ENCODE data around the gene CCDC12.

CCDC12 gene

GRCh38 chr3:47014036-47014435 lies 37.5 kb upstream of the CCDC12 start:
- no peak overlapping the region for H3K27ac ChIP-seq (ENCODE audit: low read length)
- peaks cover 41 to 52% of the 10 kb centered on the region in 2 donors for H3K36me3 ChIP-seq (ENCODE audit: control insufficient read depth in 1 of 2, insufficient read depth in 2 of 2, low read length in 2 of 2)
- no peak overlapping the region for H3K4me3 ChIP-seq (ENCODE audit: low read depth in 1 of 2, low read length in 2 of 2)
- peaks cover 0 to 6% of the 10 kb centered on the region in 2 donors for H3K4me1 ChIP-seq (ENCODE audit: control insufficient read depth in 1 of 2, insufficient read depth in 2 of 2, low read length in 2 of 2)
- H3K9me3 ChIP-seq (ENCODE audit: control insufficient read depth in 1 of 2, low read length in 2 of 2): no peaks in the 10 kb centered on the region
- H3K27me3 ChIP-seq (ENCODE audit: low read depth, low read length): no peaks in the 10 kb centered on the region

GRCh38 chr3:47013231-47013630 lies 36.7 kb upstream of the CCDC12 start:
- H3K27ac ChIP-seq (ENCODE audit: low read length): no peak overlapping the region
- H3K27me3 ChIP-seq (ENCODE audit: low read depth, low read length): no peaks in the 10 kb centered on the region
- no peaks in the 10 kb centered on the region for H3K9me3 ChIP-seq (ENCODE audit: control insufficient read depth in 1 of 2, low read length in 2 of 2)
- no peak overlapping the region for H3K4me3 ChIP-seq (ENCODE audit: low read depth in 1 of 2, low read length in 2 of 2)
- H3K4me1 ChIP-seq (ENCODE audit: control insufficient read depth in 1 of 2, insufficient read depth in 2 of 2, low read length in 2 of 2): peaks cover 0 to 10% of the 10 kb centered on the region in 2 donors
- peaks cover 33 to 45% of the 10 kb centered on the region in 2 donors for H3K36me3 ChIP-seq (ENCODE audit: control insufficient read depth in 1 of 2, insufficient read depth in 2 of 2, low read length in 2 of 2)

GRCh38 chr3:47012342-47013230 lies 36.0 kb upstream of the CCDC12 start:
- Histone ChIP-seq H3K36me3 (ENCODE audit: control insufficient read depth in 1 of 2, insufficient read depth in 2 of 2, low read length in 2 of 2) (peaks cover 27 to 39% of the 10 kb centered on the region in 2 donors), H3K4me1 (ENCODE audit: control insufficient read depth in 1 of 2, insufficient read depth in 2 of 2, low read length in 2 of 2) (peaks cover 0 to 10% of the 10 kb centered on the region in 2 donors), H3K27ac (ENCODE audit: low read length) (no peak overlapping the region), H3K4me3 (ENCODE audit: low read depth in 1 of 2, low read length in 2 of 2) (no peak overlapping the region), H3K9me3 (ENCODE audit: control insufficient read depth in 1 of 2, low read length in 2 of 2) (no peaks in the 10 kb centered on the region), H3K27me3 (ENCODE audit: low read depth, low read length) (no peaks in the 10 kb centered on the region)

- Histone ChIP-seq H3K9me3 (ENCODE audit: control insufficient read depth in 1 of 2, low read length in 2 of 2) (no peaks in the 10 kb centered on the region), H3K27ac (ENCODE audit: low read length) (no peak overlapping the region), H3K27me3 (ENCODE audit: low read depth, low read length) (no peaks in the 10 kb centered on the region), H3K36me3 (ENCODE audit: control insufficient read depth in 1 of 2, insufficient read depth in 2 of 2, low read length in 2 of 2) (peaks cover 24 to 30% of the 10 kb centered on the region in 2 donors), H3K4me3 (ENCODE audit: low read depth in 1 of 2, low read length in 2 of 2) (no peak overlapping the region), H3K4me1 (ENCODE audit: control insufficient read depth in 1 of 2, insufficient read depth in 2 of 2, low read length in 2 of 2) (peaks cover 0 to 10% of the 10 kb centered on the region in 2 donors)
These were observed 34.8 kb upstream of the CCDC12 start for GRCh38 chr3:47011371-47011770.

- Histone ChIP-seq H3K27ac (ENCODE audit: low read length) (no peak overlapping the region), H3K36me3 (ENCODE audit: control insufficient read depth in 1 of 2, insufficient read depth in 2 of 2, low read length in 2 of 2) (peaks cover 21 to 31% of the 10 kb centered on the region in 2 donors)
These were observed 34.4 kb upstream of the CCDC12 start for GRCh38 chr3:47010910-47011309.

GRCh38 chr3:47010111-47010712 lies 33.7 kb upstream of the CCDC12 start:
- Histone ChIP-seq H3K4me1 (ENCODE audit: control insufficient read depth in 1 of 2, insufficient read depth in 2 of 2, low read length in 2 of 2) (peaks cover 0 to 10% of the 10 kb centered on the region in 2 donors), H3K4me3 (ENCODE audit: low read depth in 1 of 2, low read length in 2 of 2) (peak overlapping the region; percentile 39 to 65)

More at GRCh38 chr3:47010910-47011309, 34.4 kb upstream of the CCDC12 start:
- Histone ChIP-seq H3K9me3 (ENCODE audit: control insufficient read depth in 1 of 2, low read length in 2 of 2) (no peaks in the 10 kb centered on the region), H3K4me1 (ENCODE audit: control insufficient read depth in 1 of 2, insufficient read depth in 2 of 2, low read length in 2 of 2) (peaks cover 0 to 10% of the 10 kb centered on the region in 2 donors), H3K4me3 (ENCODE audit: low read depth in 1 of 2, low read length in 2 of 2) (no peak overlapping the region), H3K27me3 (ENCODE audit: low read depth, low read length) (no peaks in the 10 kb centered on the region)

GRCh38 chr3:47009225-47010110 lies 32.9 kb upstream of the CCDC12 start:
- Histone ChIP-seq H3K9me3 (ENCODE audit: control insufficient read depth in 1 of 2, low read length in 2 of 2) (no peaks in the 10 kb centered on the region), H3K27ac (ENCODE audit: low read length) (no peak overlapping the region), H3K27me3 (ENCODE audit: low read depth, low read length) (no peaks in the 10 kb centered on the region), H3K36me3 (ENCODE audit: control insufficient read depth in 1 of 2, insufficient read depth in 2 of 2, low read length in 2 of 2) (peaks cover 21 to 39% of the 10 kb centered on the region in 2 donors), H3K4me3 (ENCODE audit: low read depth in 1 of 2, low read length in 2 of 2) (peak overlapping the region; percentile 39 to 65), H3K4me1 (ENCODE audit: control insufficient read depth in 1 of 2, insufficient read depth in 2 of 2, low read length in 2 of 2) (peaks cover 0 to 10% of the 10 kb centered on the region in 2 donors)

More at GRCh38 chr3:47010111-47010712, 33.7 kb upstream of the CCDC12 start:
- Histone ChIP-seq H3K9me3 (ENCODE audit: control insufficient read depth in 1 of 2, low read length in 2 of 2) (no peaks in the 10 kb centered on the region), H3K36me3 (ENCODE audit: control insufficient read depth in 1 of 2, insufficient read depth in 2 of 2, low read length in 2 of 2) (peaks cover 21 to 34% of the 10 kb centered on the region in 2 donors), H3K27ac (ENCODE audit: low read length) (no peak overlapping the region), H3K27me3 (ENCODE audit: low read depth, low read length) (no peaks in the 10 kb centered on the region)

GRCh38 chr3:47008851-47009224 lies 32.3 kb upstream of the CCDC12 start:
- peaks cover 0 to 10% of the 10 kb centered on the region in 2 donors for H3K4me1 ChIP-seq (ENCODE audit: control insufficient read depth in 1 of 2, insufficient read depth in 2 of 2, low read length in 2 of 2)
- no peak overlapping the region for H3K27ac ChIP-seq (ENCODE audit: low read length)
- H3K27me3 ChIP-seq (ENCODE audit: low read depth, low read length): no peaks in the 10 kb centered on the region
- H3K36me3 ChIP-seq (ENCODE audit: control insufficient read depth in 1 of 2, insufficient read depth in 2 of 2, low read length in 2 of 2): peaks cover 16 to 40% of the 10 kb centered on the region in 2 donors
- H3K9me3 ChIP-seq (ENCODE audit: control insufficient read depth in 1 of 2, low read length in 2 of 2): no peaks in the 10 kb centered on the region
- H3K4me3 ChIP-seq (ENCODE audit: low read depth in 1 of 2, low read length in 2 of 2): peak overlapping the region in 1 of 2 donors; percentile 65

GRCh38 chr3:47008234-47008796 lies 31.8 kb upstream of the CCDC12 start:
- Histone ChIP-seq H3K4me3 (ENCODE audit: low read depth in 1 of 2, low read length in 2 of 2) (peak overlapping the region in 1 of 2 donors; percentile 65), H3K27ac (ENCODE audit: low read length) (no peak overlapping the region), H3K9me3 (ENCODE audit: control insufficient read depth in 1 of 2, low read length in 2 of 2) (no peaks in the 10 kb centered on the region), H3K4me1 (ENCODE audit: control insufficient read depth in 1 of 2, insufficient read depth in 2 of 2, low read length in 2 of 2) (peaks cover 0 to 10% of the 10 kb centered on the region in 2 donors), H3K36me3 (ENCODE audit: control insufficient read depth in 1 of 2, insufficient read depth in 2 of 2, low read length in 2 of 2) (peaks cover 12 to 40% of the 10 kb centered on the region in 2 donors), H3K27me3 (ENCODE audit: low read depth, low read length) (no peaks in the 10 kb centered on the region)

- Histone ChIP-seq H3K27me3 (ENCODE audit: low read depth, low read length) (no peaks in the 10 kb centered on the region), H3K27ac (ENCODE audit: low read length) (no peak overlapping the region), H3K4me1 (ENCODE audit: control insufficient read depth in 1 of 2, insufficient read depth in 2 of 2, low read length in 2 of 2) (peaks cover 0 to 10% of the 10 kb centered on the region in 2 donors), H3K9me3 (ENCODE audit: control insufficient read depth in 1 of 2, low read length in 2 of 2) (no peaks in the 10 kb centered on the region), H3K36me3 (ENCODE audit: control insufficient read depth in 1 of 2, insufficient read depth in 2 of 2, low read length in 2 of 2) (peaks cover 13 to 41% of the 10 kb centered on the region in 2 donors), H3K4me3 (ENCODE audit: low read depth in 1 of 2, low read length in 2 of 2) (no peak overlapping the region)
These were observed 31.1 kb upstream of the CCDC12 start for GRCh38 chr3:47007482-47008233.

Measured in muscle layer of duodenum (tissue), 2 donors.